ENCODE data around the gene PGM2L1. TPM values are rescaled to one million over a fixed set of nuclear protein-coding genes. Genes with fewer than 3 reads are reported as not detected.

PGM2L1 gene
- total and polyA plus RNA-seq, 2 experiments from 2014 or later = 32.6 to 44.4 TPM

- Histone ChIP-seq H3K4me1 (ENCODE audit: insufficient read depth) (peaks cover 4% of the 10 kb centered on the region; the same call in 1 of the 2 replicates), H3K27me3 (ENCODE audit: insufficient read depth) (no peaks in the 10 kb centered on the region), H3K79me2 (replicated peaks; ENCODE audit: insufficient read depth) (no peaks in the 10 kb centered on the region), H3K27ac (ENCODE audit: low read depth) (no peak overlapping the region), H4K20me1 (replicated peaks; ENCODE audit: insufficient read depth) (no peaks in the 10 kb centered on the region), H3K9me2 (ENCODE audit: insufficient read depth) (0 out of 2 replicates have a peak, but pooled peaks cover 3% of the 10 kb centered on the region), H2AFZ (peak overlapping the region; percentile 88; the same call in 1 of the 2 replicates), H3K4me2 (no peak overlapping the region), H3F3A (replicated peaks; ENCODE audit: low read depth) (no peaks in the 10 kb centered on the region), H3K36me3 (ENCODE audit: insufficient read depth) (no peaks in the 10 kb centered on the region), H3K4me3 (no peak overlapping the region)
- H3K27ac Mint-ChIP-seq = no peak overlapping the region
- no peaks in the 10 kb centered on the region; the same call in 2 of the 3 replicates for H3K9me3 Mint-ChIP-seq
- no peak overlapping the region for H3K4me3 Mint-ChIP-seq
- no peaks in the 10 kb centered on the region for H3K27me3 Mint-ChIP-seq (ENCODE audit: insufficient read depth, low read depth, poor library complexity)
- H3K36me3 Mint-ChIP-seq (ENCODE audit: low read depth) = no peaks in the 10 kb centered on the region
- TF ChIP-seq NANOG (IDR thresholded peaks at IDR 0.05; ENCODE audit: borderline replicate concordance) = no peak
- TF ChIP-seq STAT1 (IDR thresholded peaks at IDR 0.05; ENCODE audit: unreplicated experiment) = no peak
- no peak for TF ChIP-seq CTCF (conservative IDR thresholded peaks at IDR 0.05; ENCODE audit: low read depth in 2 of 2)
- TF ChIP-seq JUNB (IDR thresholded peaks at IDR 0.05; ENCODE audit: unreplicated experiment) = no peak
- TF ChIP-seq CREB1 (CRISPR knock-in tag; IDR thresholded peaks at IDR 0.05; ENCODE audit: low read depth) = no peak
- TF ChIP-seq REST (IDR thresholded peaks at IDR 0.05; ENCODE audit: unreplicated experiment) = no peak
- no peak for TF ChIP-seq POLR2AphosphoS5 (IDR thresholded peaks at IDR 0.05; ENCODE audit: low read depth)
- TF ChIP-seq ZNF462 (CRISPR knock-in tag; IDR thresholded peaks at IDR 0.05) = no peak
- TF ChIP-seq EZH2 (IDR thresholded peaks at IDR 0.05; ENCODE audit: low read depth, unreplicated experiment) = no peak
- TF ChIP-seq EZH2phosphoT487 (IDR thresholded peaks at IDR 0.05; ENCODE audit: unreplicated experiment) = no peak
- TF ChIP-seq ZNF114 (CRISPR knock-in tag; IDR thresholded peaks at IDR 0.05) = no peak
- no peak for TF ChIP-seq ETS1 (IDR thresholded peaks at IDR 0.05)
- TF ChIP-seq ZNF331 (CRISPR knock-in tag; IDR thresholded peaks at IDR 0.05; ENCODE audit: low read depth) = no peak
- peaks cover 21% of the 10 kb centered on the region for H3K4me1 Mint-ChIP-seq
- DNase-seq (ENCODE audit: low spot score) (no peak), ATAC-seq (no peak)
These were observed 44.4 kb upstream of the PGM2L1 start for GRCh38 chr11:74442636-74443035.
